NT2/D1 (cell line): ENCODE results near the gene PTPN23.

Source experiments
- SUZ12 ChIP-seq: IDR thresholded peaks from 2 replicates; pipeline ENCODE4 v1.6.1; 2011; ENCODE audit not compliant: insufficient read length, insufficient read depth; ENCODE audit errors: extremely low read depth
- YY1 ChIP-seq: IDR thresholded peaks from 2 replicates; pipeline ENCODE4 v1.6.1; 2011; ENCODE audit not compliant: insufficient read length, insufficient read depth
- ZNF274 ChIP-seq: IDR thresholded peaks from 2 replicates; pipeline ENCODE4 v1.6.1; 2011; ENCODE audit warnings: mild to moderate bottlenecking, low read depth, low read length

DNA sequence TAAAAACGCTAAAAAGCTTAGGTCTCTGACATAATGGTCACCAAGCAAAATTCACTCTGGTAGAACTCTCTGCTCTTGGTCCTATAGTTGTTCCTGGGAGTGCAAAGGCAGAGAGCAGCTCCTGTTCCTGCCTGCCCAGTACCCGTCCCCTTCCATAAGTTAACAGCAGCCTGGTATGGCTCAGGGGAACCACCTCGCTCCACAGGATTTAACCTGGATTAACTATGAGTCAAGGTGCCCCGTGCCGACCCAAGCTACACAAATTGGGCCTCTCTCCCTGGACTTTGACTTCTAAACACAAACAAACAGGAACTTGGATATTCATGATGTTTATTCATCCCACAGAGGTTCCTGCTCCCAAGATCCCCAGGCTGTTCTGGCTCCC lies 62.8 kb downstream of the PTPN23 start:
- no peak for TF ChIP-seq YY1
- no peak for TF ChIP-seq SUZ12
- TF ChIP-seq ZNF274: no peak
